DND-41 (cell line): ENCODE data around the gene TIE1.

Experiments used
- CTCF ChIP-seq: IDR thresholded peaks from 2 replicates; pipeline ENCODE4 v1.5.1; 2012; ENCODE audit warnings: borderline replicate concordance, low read length, moderate library complexity, mild to moderate bottlenecking; ENCODE audit not compliant: poor library complexity, severe bottlenecking; ENCODE audit errors: extremely low read depth
- EZH2 ChIP-seq: IDR thresholded peaks from 3 replicates; pipeline ENCODE4 v1.6.1; 2012; ENCODE audit warnings: borderline replicate concordance, low read depth, mild to moderate bottlenecking, moderate library complexity, low read length, inconsistent platforms; ENCODE audit not compliant: severe bottlenecking

DNA sequence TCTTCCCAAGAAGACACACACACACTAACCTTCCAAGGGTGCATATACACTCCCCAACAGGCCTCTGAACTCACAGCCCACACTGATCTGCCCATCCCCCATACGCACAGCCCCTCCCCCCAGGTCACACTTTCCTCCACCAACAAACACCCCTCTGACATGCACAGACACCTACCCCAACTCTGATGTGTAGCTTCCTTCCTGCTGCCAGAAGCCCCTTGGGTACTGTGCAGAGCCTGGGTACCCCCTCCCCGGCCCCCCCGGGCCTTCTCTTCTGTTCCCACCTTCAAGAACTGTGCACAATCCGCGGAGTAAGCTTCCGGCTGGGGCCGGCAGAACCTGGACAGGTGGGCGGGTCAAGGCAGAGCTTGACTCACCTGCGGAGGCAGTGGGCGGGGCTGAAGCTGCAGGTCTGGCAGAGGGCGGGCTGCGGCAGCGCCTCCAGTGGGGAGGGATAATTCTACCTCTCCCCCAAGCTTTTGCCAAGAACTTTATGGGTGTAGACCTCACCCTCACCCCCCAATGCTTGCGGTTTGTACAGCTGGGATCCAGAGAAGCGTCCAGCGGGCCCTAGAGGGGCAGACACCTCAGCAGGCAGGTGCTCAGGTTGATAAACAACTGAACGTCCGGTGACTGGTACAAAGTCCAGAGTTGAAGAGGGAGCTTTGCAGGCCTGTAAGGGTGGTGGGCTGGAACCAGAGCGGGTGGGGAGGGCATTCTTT lies 15.4 kb upstream of the TIE1 start, which contains the start of gene C1orf210:
- TF ChIP-seq CTCF = no peak
- no peak for TF ChIP-seq EZH2
